Testis (tissue), 3 donors: ENCODE data around the gene GRID1. TPM values are rescaled to one million over a fixed set of nuclear protein-coding genes. Genes with fewer than 3 reads are reported as not detected.
A peak's percentile ranks its signal among the peaks of the same experiment; 100 is the strongest.
"Not testable (repeated sequence)": the region's sequence is repeated elsewhere in the genome, so short reads cannot be mapped to it uniquely, and the experiment has no call there.

Source experiments
- DNase-seq: peaks from one replicate; pipeline ENCODE4 v3.0.0-alpha.2; 2019
- H3K27ac ChIP-seq, 2 donors: fragments of 200-600 bp; sonication (generic); one replicate each; pipeline ENCODE4 v1.5.1; 2019
- H3K27me3 ChIP-seq: fragments of 200-600 bp; sonication (generic); one replicate; pipeline ENCODE4 v1.5.1; 2019
- H3K36me3 ChIP-seq: fragments of 200-600 bp; sonication (generic); one replicate; pipeline ENCODE4 v1.5.1; 2017; ENCODE audit warnings: low read depth; ENCODE audit errors: missing control alignments
- H3K4me1 ChIP-seq: fragments of 200-600 bp; sonication (generic); one replicate; pipeline ENCODE4 v1.5.1; 2019
- H3K4me3 ChIP-seq, 2 donors: fragments of 200-600 bp; sonication (generic); one replicate each; pipeline ENCODE4 v1.5.1; 2017 to 2019
- H3K9me3 ChIP-seq: fragments of 200-600 bp; sonication (generic); one replicate; pipeline ENCODE4 v1.5.1; 2017
- POLR2A ChIP-seq: fragments of 450-650 bp; IDR thresholded peaks from one replicate; pipeline ENCODE4 v1.6.1; 2017; ENCODE audit warnings: antibody characterized with exemption, mild to moderate bottlenecking, moderate library complexity
- WGBS, 2 donors: methylation state at CpG; one replicate each; pipeline ENCODE4 v1.1.5; 2018; 5-methylcytosine and 5-hydroxymethylcytosine counted together
- intact Hi-C: fragments of 100-400 bp; cut with DNase I; formaldehyde crosslinking; loops from one replicate; pipeline ENCODE4 v1.15.1; 2023; ENCODE audit warnings: low total_unique reads
- polyA plus RNA-seq: library from polyadenylated mRNA; stranded (reverse); fragments of 350-450 nt; fragmentation: Illumina TruSeq; extraction: RNeasy Lipid Tissue Mini Kit (QIAGEN cat#74804); gene quantifications from one replicate; pipeline ENCODE4 v1.2.3, GENCODE V29; 2014; ENCODE audit warnings: low read depth, low replicate concordance; ENCODE audit not compliant: insufficient read depth
- total RNA-seq, 2 donors: library from RNA; depleted of rRNA; stranded (reverse); fragments of >200 nt; gene quantifications; one replicate each; pipeline ENCODE4 v1.2.3, GENCODE V29; 2016
- TF ChIP-seq, protein P1 (sequence below), 3 experiments: fragments of 450-650 bp in 2 of 3; fragments of 200-600 bp in 1 of 3; sonication (generic) in 1 of 3; IDR thresholded peaks; one replicate each; pipeline ENCODE4 v1.5.1; 2016 to 2019; ENCODE audit warnings: antibody characterized with exemption in 3 of 3, mild to moderate bottlenecking in 2 of 3, moderate library complexity in 1 of 3

The GRID1 gene
- total and polyA plus RNA-seq, 3 donors from 2014 or later: 7.4 to 16.7 (median 8.1) TPM

DNA sequence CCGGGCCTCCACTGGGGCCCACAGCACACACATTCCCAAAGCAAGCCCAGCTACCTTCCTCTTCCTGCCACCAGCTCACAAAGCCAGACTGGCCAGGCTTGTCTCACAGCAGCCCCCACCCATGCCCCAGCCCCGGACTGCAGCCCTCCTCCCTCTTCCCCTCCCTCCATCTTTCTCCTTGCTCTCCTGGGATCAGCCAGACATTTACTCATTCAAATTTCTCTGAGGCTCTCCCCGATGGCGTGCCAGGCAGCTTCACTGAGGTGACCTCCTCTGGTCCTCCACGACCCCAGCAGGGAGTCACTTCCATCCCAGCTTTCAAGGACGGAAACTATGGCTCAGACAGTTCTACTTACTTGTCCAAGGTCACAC is 187.5 kb downstream of the GRID1 start:
- TF ChIP-seq, protein P1, sequence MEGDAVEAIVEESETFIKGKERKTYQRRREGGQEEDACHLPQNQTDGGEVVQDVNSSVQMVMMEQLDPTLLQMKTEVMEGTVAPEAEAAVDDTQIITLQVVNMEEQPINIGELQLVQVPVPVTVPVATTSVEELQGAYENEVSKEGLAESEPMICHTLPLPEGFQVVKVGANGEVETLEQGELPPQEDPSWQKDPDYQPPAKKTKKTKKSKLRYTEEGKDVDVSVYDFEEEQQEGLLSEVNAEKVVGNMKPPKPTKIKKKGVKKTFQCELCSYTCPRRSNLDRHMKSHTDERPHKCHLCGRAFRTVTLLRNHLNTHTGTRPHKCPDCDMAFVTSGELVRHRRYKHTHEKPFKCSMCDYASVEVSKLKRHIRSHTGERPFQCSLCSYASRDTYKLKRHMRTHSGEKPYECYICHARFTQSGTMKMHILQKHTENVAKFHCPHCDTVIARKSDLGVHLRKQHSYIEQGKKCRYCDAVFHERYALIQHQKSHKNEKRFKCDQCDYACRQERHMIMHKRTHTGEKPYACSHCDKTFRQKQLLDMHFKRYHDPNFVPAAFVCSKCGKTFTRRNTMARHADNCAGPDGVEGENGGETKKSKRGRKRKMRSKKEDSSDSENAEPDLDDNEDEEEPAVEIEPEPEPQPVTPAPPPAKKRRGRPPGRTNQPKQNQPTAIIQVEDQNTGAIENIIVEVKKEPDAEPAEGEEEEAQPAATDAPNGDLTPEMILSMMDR (IDR thresholded peaks at IDR 0.05): no peak
- no peak for TF ChIP-seq POLR2A
- H3K9me3 ChIP-seq: no peaks in the 10 kb centered on the region
- intact Hi-C loops: no loop called here
- H3K4me3 ChIP-seq: no peak overlapping the region
- H3K27ac ChIP-seq: no peak overlapping the region
- WGBS, 2 donors: 48 to 59% methylated on average over 6 of the region's 6 CpGs
- H3K4me1 ChIP-seq: peaks cover 3% of the 10 kb centered on the region
- no peaks in the 10 kb centered on the region for H3K27me3 ChIP-seq
- no peaks in the 10 kb centered on the region for H3K36me3 ChIP-seq
- DNase-seq: no peak

DNA sequence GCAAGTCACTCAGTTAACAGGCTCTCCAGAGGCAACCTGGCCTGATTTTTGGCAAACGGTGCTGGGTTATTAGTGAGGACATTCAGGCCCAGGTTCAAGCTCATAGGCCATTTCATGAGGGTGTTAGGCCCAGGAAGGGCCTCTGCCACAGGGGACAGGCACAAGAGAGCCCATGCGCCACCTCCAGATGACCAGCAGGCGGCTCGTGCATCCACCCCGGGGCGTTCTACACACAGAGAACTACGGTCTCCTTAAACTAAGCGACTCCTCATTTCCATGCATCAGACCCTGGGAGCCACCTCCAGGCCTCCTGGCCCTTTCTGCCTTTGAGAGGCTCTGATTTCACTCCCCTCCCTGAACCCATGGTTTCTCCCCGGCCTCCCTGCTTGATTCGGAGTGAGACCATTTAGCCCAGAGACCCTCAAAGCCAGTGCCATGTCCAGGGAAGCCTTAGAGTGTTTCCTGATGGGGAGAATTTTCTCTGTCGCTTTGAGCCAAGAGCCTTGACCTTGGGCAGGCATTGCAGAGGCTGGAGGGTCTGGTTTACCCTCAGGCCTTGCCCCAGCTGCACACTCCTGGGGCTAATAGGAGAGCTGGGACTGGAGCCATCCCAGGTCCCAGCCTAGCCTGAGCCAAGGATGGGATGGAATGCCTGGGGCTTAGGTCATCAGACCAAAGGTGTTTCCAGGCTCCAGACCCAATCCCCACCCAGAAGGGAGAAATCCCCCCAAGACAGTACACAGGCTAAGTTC is 188.0 kb downstream of the GRID1 start:
- peak; percentile 44 for DNase-seq
- WGBS, 2 donors: 72 to 73% methylated on average over 10 to 11 of the region's 11 CpGs
- intact Hi-C loops: no loop called here
- no peaks in the 10 kb centered on the region for H3K36me3 ChIP-seq
- H3K4me3 ChIP-seq: no peak overlapping the region
- no peak overlapping the region for H3K27ac ChIP-seq
- H3K27me3 ChIP-seq: no peaks in the 10 kb centered on the region
- no peaks in the 10 kb centered on the region for H3K9me3 ChIP-seq
- TF ChIP-seq POLR2A: no peak
- TF ChIP-seq, protein P1 (IDR thresholded peaks at IDR 0.05): no peak
- peaks cover 3% of the 10 kb centered on the region for H3K4me1 ChIP-seq

DNA sequence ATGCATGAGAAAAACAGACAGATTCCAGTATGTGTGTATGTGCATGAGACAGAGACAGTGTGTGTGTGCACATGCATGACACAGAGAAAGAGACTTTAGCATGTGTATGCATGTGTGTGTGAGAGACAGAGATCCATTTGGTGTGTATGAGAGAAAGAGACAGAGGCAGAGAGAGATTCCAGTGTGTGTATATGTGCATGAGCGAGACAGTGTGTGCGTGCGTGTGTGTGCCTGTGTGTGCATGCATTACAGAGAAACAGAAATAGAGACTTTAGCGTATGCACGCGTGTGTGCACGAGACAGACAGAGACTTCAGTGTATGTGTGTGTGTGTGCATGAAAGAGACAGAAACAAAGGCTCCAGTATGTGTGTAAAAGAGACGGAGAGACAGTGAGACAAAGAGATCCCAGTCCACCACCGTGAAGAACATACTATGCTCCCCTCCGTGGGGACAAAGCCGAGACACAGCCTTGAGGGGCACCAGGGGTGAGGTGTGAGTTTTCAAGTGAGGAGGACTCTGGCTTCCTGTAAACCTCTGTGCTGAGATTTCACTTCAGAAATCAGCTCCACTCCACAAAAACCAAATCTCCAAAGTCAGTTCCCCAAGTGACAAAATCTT is 188.9 kb downstream of the GRID1 start:
- H3K4me3 ChIP-seq: no peak overlapping the region
- 89 to 90% methylated on average over 11 of the region's 11 CpGs for WGBS, 2 donors
- TF ChIP-seq, protein P1 (IDR thresholded peaks at IDR 0.05): no peak
- TF ChIP-seq POLR2A: no peak
- no peak overlapping the region for H3K27ac ChIP-seq
- intact Hi-C loops: no loop called here
- no peak for DNase-seq
- no peaks in the 10 kb centered on the region for H3K27me3 ChIP-seq
- H3K9me3 ChIP-seq: no peaks in the 10 kb centered on the region
- H3K4me1 ChIP-seq: peaks cover 3% of the 10 kb centered on the region
- no peaks in the 10 kb centered on the region for H3K36me3 ChIP-seq

DNA sequence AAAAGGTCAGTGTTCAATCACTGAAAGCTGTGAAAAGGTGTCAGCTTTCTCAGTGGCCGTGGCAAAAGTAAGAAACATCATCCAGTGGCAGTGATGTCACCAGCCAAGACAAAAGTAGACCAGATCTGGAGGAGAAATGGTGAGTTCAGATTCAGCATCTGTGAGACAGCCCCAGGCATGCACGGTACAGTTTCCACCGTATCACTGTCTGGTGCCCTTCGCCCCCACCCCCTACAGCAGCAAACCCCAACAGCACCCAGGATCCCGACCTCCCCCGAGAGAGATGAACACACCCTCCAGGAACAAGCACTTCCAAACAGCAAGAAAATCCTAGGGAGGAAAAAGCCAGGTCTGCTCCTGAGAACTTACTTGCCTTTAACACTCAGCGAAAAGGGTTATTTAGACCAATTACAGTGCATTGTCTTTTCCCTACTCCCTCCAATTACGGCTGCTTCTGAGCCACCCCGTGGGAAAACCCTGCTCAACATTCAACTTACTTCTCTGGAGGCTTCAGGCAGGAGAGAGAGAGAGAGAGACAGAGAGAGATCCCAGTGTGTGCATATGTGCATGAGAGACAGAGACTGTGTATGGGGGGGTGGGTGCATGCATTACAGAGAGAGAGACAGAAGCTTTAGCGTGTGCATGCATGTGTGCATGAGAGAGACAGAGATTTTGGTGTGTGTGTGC is 189.6 kb downstream of the GRID1 start:
- Histone ChIP-seq H3K9me3 (no peaks in the 10 kb centered on the region), H3K27me3 (no peaks in the 10 kb centered on the region), H3K36me3 (no peaks in the 10 kb centered on the region), H3K27ac (no peak overlapping the region), H3K4me1 (peaks cover 3% of the 10 kb centered on the region), H3K4me3 (no peak overlapping the region)
- no peak for TF ChIP-seq POLR2A
- TF ChIP-seq, protein P1 (IDR thresholded peaks at IDR 0.05): no peak
- WGBS, 2 donors: 75 to 79% methylated on average over 10 of the region's 10 CpGs
- intact Hi-C loops: no loop called here
- no peak for DNase-seq

DNA sequence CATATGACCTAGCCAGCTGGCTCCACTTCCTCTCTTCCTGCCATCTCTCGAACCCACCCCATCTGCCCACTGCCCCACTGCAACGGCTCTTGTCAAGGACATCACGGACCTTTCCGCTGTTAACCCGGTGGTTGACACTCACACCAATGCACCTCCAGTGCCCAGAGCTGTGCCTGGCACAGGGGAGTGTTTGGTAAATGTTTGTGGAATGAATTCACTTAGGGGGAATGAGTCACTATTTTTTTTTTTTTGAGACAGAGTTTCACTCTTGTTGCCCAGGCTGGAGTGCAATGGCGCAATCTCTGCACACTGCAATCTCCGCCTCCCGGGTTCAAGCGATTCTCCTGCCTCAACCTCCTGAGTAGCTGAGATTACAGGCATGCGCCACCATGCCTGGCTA is 191.1 kb downstream of the GRID1 start:
- H3K4me1 ChIP-seq, DNase-seq, intact Hi-C loops, H3K9me3 ChIP-seq, H3K4me3 ChIP-seq, H3K27me3 ChIP-seq, H3K36me3 ChIP-seq, H3K27ac ChIP-seq: not testable (repeated sequence)
- WGBS, 2 donors: 97 to 98% methylated on average over 10 of the region's 10 CpGs
